Hepatocyte (in vitro differentiated cells): ENCODE data around the gene CNOT10. TPM values are rescaled to one million over a fixed set of nuclear protein-coding genes. Genes with fewer than 3 reads are reported as not detected.
A peak's percentile ranks its signal among the peaks of the same experiment; 100 is the strongest.
"Not testable (repeated sequence)": the region's sequence is repeated elsewhere in the genome, so short reads cannot be mapped to it uniquely, and the experiment has no call there.

Source experiments
- DNase-seq: peaks from one replicate; pipeline ENCODE4 v3.0.0-alpha.2; 2016; ENCODE audit warnings: low spot score
- H2AFZ ChIP-seq: fragments of 200-600 bp; sonication (generic); 2 replicates; pipeline ENCODE4 v1.6.0; 2016; ENCODE audit warnings: antibody characterized with exemption, mild to moderate bottlenecking
- H3K27ac ChIP-seq: fragments of 200-600 bp; sonication (generic); 2 replicates; pipeline ENCODE4 v1.5.1; 2016; ENCODE audit warnings: mild to moderate bottlenecking
- H3K27me3 ChIP-seq: fragments of 200-600 bp; sonication (generic); 2 replicates; pipeline ENCODE4 v1.6.1; 2016
- H3K36me3 ChIP-seq: fragments of 200-600 bp; sonication (generic); replicated peaks from 2 replicates; pipeline ENCODE4 v1.5.1; 2016; ENCODE audit warnings: low read depth; ENCODE audit not compliant: insufficient read depth
- H3K4me1 ChIP-seq: fragments of 200-600 bp; sonication (generic); 2 replicates; pipeline ENCODE4 v1.5.1; 2016; ENCODE audit warnings: mild to moderate bottlenecking, moderate library complexity; ENCODE audit not compliant: insufficient read depth
- H3K4me2 ChIP-seq: fragments of 200-600 bp; sonication (generic); 2 replicates; pipeline ENCODE4 v1.6.0; 2016
- H3K4me3 ChIP-seq: fragments of 200-600 bp; sonication (generic); 2 replicates; pipeline ENCODE4 v1.5.1; 2016; ENCODE audit warnings: mild to moderate bottlenecking
- H3K79me2 ChIP-seq: fragments of 200-600 bp; sonication (generic); 2 replicates; pipeline ENCODE4 v1.6.0; 2017; ENCODE audit warnings: mild to moderate bottlenecking
- H3K9me2 ChIP-seq: fragments of 200-600 bp; sonication (generic); replicated peaks from 2 replicates; pipeline ENCODE4 v1.6.0; 2017; ENCODE audit warnings: mild to moderate bottlenecking; ENCODE audit not compliant: insufficient read depth
- H3K9me3 ChIP-seq: fragments of 200-600 bp; sonication (generic); 2 replicates; pipeline ENCODE4 v1.5.1; 2016; ENCODE audit warnings: low read depth, mild to moderate bottlenecking
- H4K20me1 ChIP-seq: fragments of 200-600 bp; sonication (generic); 2 replicates; pipeline ENCODE4 v1.6.0; 2016; ENCODE audit warnings: mild to moderate bottlenecking; ENCODE audit not compliant: insufficient read depth, poor library complexity, severe bottlenecking
- EZH2 ChIP-seq: fragments of 200-600 bp; sonication (generic); IDR thresholded peaks from 2 replicates; pipeline ENCODE4 v1.6.1; 2016; ENCODE audit warnings: antibody characterized with exemption, mild to moderate bottlenecking, borderline replicate concordance
- EZH2phosphoT487 ChIP-seq: fragments of 200-600 bp; sonication (generic); IDR thresholded peaks from one replicate; pipeline ENCODE4 v1.6.1; 2018; ENCODE audit warnings: antibody characterized with exemption, mild to moderate bottlenecking, low read depth, moderate library complexity; ENCODE audit not compliant: unreplicated experiment, severe bottlenecking
- WGBS: methylation state at CpG from one replicate; pipeline ENCODE4 v1.1.6; 2016; ENCODE audit warnings: low lambda C conversion rate; ENCODE audit errors: missing lambda C conversion rate; 5-methylcytosine and 5-hydroxymethylcytosine counted together
- polyA plus RNA-seq: library from polyadenylated mRNA; unstranded; fragments of >200 nt; fragmentation: Nextera tagmentation; extraction: Ambion mirVana; gene quantifications from 2 replicates; pipeline ENCODE4 v1.2.1, GENCODE V29; 2016
- total RNA-seq: library from RNA; depleted of rRNA; stranded (reverse); fragments of >200 nt; gene quantifications from 2 replicates; pipeline ENCODE4 v1.2.3, GENCODE V29; 2014
- TF ChIP-seq, protein P1 (sequence below): fragments of 200-600 bp; sonication (generic); IDR thresholded peaks from 2 replicates; pipeline ENCODE4 v1.5.1; 2016; ENCODE audit warnings: antibody characterized with exemption, mild to moderate bottlenecking; ENCODE audit not compliant: poor library complexity

The CNOT10 gene
- total and polyA plus RNA-seq, 2 experiments from 2014 or later = 14.7 to 31.9 TPM

DNA sequence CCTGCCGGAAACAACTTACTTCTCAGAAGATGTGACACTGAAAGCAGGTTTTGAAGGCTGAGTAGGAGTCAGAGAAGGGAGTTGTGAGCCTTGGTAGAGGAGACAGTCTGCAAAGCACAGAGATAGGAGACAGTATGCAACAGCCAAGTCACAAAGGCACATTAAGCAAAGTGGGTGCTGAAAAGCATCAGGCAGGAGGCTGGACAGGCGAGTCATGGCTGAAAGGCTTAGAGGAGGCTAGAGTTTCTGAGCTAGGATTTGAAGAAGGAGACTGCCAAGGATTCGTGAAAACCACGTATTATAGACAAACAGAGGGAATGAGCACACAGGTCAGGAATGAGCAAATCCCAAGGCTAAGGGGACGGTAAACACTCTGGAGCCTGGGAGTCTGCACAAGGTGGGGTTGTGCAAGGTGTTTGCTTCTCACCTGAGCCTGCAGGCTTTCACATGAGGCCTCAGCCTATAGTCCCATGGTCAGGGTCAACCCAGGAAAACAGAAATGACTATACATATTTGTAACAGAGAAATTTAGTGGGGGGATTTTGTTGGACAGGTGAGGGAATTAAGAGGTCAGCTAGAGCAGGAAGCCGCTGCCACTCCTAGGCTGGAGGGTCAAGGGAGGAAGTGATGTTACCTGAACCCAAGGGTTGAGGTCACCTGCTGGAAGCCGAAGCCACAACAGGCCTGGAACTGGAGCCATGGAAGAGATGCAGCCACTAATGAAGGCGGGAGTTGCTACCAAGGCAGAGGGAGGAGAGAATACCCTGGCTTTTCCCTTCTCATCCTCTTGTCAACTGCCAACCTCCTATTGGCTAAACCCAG lies 109.7 kb downstream of the CNOT10 start:
- DNase-seq = peak; percentile 79
- peak overlapping the region; percentile 94 for H3K27ac ChIP-seq
- no peaks in the 10 kb centered on the region for H3K36me3 ChIP-seq
- H3K9me2 ChIP-seq = no peaks in the 10 kb centered on the region
- H2AFZ ChIP-seq = no peak overlapping the region
- H3K4me1 ChIP-seq = peaks cover 26% of the 10 kb centered on the region
- WGBS = 49% methylated on average over 8 of the region's 8 CpGs
- H3K4me2 ChIP-seq = peak overlapping the region; percentile 56
- H3K4me3 ChIP-seq = no peak overlapping the region
- H3K9me3 ChIP-seq = no peaks in the 10 kb centered on the region
- TF ChIP-seq, protein P1, sequence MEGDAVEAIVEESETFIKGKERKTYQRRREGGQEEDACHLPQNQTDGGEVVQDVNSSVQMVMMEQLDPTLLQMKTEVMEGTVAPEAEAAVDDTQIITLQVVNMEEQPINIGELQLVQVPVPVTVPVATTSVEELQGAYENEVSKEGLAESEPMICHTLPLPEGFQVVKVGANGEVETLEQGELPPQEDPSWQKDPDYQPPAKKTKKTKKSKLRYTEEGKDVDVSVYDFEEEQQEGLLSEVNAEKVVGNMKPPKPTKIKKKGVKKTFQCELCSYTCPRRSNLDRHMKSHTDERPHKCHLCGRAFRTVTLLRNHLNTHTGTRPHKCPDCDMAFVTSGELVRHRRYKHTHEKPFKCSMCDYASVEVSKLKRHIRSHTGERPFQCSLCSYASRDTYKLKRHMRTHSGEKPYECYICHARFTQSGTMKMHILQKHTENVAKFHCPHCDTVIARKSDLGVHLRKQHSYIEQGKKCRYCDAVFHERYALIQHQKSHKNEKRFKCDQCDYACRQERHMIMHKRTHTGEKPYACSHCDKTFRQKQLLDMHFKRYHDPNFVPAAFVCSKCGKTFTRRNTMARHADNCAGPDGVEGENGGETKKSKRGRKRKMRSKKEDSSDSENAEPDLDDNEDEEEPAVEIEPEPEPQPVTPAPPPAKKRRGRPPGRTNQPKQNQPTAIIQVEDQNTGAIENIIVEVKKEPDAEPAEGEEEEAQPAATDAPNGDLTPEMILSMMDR = no peak
- TF ChIP-seq EZH2phosphoT487 = no peak
- no peak for TF ChIP-seq EZH2
- no peaks in the 10 kb centered on the region for H4K20me1 ChIP-seq
- peaks cover 8% of the 10 kb centered on the region for H3K79me2 ChIP-seq
- H3K27me3 ChIP-seq = no peaks in the 10 kb centered on the region

DNA sequence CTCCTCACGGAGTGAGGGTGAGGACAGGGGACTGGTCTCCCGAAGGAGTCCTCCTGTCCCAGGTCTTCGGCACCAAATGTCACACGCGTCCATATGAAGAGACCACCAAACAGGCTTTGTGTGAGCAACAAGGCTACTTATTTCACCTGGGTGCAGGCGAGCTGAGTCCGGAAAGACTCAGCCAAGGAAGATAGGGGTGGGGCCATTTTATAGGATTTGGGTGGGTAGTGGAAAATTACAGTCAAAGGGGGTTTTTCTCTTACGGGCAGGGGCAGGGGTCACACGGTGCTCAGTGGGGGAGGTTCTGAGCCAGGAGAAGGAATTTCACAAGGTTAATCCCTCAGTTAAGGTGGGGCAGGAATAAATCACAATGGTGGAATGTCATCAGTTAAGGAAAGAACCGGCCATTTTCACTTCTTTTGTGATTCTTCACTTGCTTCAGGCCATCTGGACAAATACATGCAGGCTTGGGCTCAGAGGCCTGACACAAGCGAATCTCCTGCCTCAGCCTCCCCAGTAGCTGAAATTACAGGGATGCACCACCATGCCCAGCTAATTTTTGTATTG lies 111.5 kb downstream of the CNOT10 start:
- not testable (repeated sequence) for H2AFZ ChIP-seq, H3K9me2 ChIP-seq, H4K20me1 ChIP-seq, H3K27me3 ChIP-seq, H3K4me3 ChIP-seq, DNase-seq, H3K36me3 ChIP-seq, H3K79me2 ChIP-seq, H3K9me3 ChIP-seq
- 60% methylated on average over 11 of the region's 11 CpGs for WGBS
- H3K4me1 ChIP-seq = peaks cover 21% of the 10 kb centered on the region
- peak overlapping the region; percentile 13 for H3K4me2 ChIP-seq
- H3K27ac ChIP-seq = peak overlapping the region; percentile 94

DNA sequence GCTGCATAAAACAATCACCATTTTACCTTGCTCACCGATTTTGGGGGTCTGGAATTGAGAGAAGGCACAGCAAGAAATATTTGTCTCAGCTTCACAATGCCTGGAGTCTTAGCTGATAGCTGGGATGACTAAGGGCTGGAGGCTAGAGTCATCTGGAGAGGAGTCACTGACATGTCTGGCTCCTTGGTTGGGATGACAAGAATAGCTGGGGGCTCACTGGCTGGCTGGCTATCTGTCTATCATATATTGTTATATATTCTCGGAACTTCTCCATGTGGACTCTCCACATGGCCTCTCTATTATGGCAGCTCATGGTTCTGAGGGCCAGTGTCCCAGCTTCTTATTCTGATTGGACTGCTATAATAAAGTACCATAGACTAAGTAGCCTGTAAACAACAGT lies 112.8 kb downstream of the CNOT10 start:
- Histone ChIP-seq H3K4me2 (no peak overlapping the region), H3K4me1 (peaks cover 14% of the 10 kb centered on the region), H3K9me3 (no peaks in the 10 kb centered on the region), H2AFZ (no peak overlapping the region), H3K4me3 (no peak overlapping the region), H3K27ac (no peak overlapping the region), H3K9me2 (no peaks in the 10 kb centered on the region), H3K27me3 (no peaks in the 10 kb centered on the region), H3K36me3 (no peaks in the 10 kb centered on the region), H3K79me2 (peaks cover 6% of the 10 kb centered on the region), H4K20me1 (no peaks in the 10 kb centered on the region)
- no peak for DNase-seq
- no peak for TF ChIP-seq EZH2
- no peak for TF ChIP-seq EZH2phosphoT487
- TF ChIP-seq, protein P1 = no peak
- WGBS = 69% methylated on average over 2 of the region's 2 CpGs

DNA sequence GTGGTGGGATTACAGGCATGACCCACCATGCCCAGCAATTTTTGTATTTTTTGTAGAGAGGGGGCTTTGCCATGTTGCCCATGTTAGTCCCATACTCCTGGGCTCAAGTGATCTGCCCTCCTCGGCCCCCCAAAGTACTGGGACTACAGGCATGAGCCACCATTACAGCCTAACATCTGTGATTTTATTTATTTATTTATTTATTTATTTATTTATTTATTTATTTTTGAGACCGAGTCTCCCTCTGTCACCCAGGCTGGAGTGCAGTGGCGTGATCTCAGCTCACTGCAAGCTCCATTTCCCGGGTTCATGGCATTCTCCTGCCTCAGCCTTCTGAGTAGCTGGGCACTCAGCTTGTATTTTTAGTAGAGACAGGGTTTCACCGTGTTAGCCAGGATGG lies 116.5 kb downstream of the CNOT10 start:
- WGBS = 91% methylated on average over 5 of the region's 5 CpGs
- H3K36me3 ChIP-seq = not testable (repeated sequence)

More for the DNA sequence above, 116.5 kb downstream of the CNOT10 start:
- H4K20me1 ChIP-seq, H3K4me3 ChIP-seq, H3K4me1 ChIP-seq, H3K9me2 ChIP-seq, H3K27ac ChIP-seq, H3K79me2 ChIP-seq, H3K27me3 ChIP-seq, H3K9me3 ChIP-seq, H3K4me2 ChIP-seq, DNase-seq, H2AFZ ChIP-seq: not testable (repeated sequence)
